Subcutaneous abdominal adipose tissue (tissue), 5 donors: ENCODE measurements around the gene RPGRIP1L.

Experiments
- H3K27ac ChIP-seq: one replicate; pipeline ENCODE4 v1.7.0; 2013; ENCODE audit warnings: low read depth, mild to moderate bottlenecking, inconsistent platforms, low read length, moderate library complexity
- H3K27me3 ChIP-seq, 5 donors: one replicate each; pipeline ENCODE4 v1.7.0; 2013; ENCODE audit warnings: low read length in 5 of 5, inconsistent platforms in 1 of 5; ENCODE audit not compliant: control insufficient read depth in 5 of 5, insufficient read depth in 4 of 5
- H3K36me3 ChIP-seq, 5 donors: one replicate each; pipeline ENCODE4 v1.7.0; 2013; ENCODE audit warnings: low read length in 5 of 5; ENCODE audit not compliant: control insufficient read depth in 5 of 5, insufficient read depth in 5 of 5
- H3K4me1 ChIP-seq, 5 donors: one replicate each; pipeline ENCODE4 v1.7.0; 2013; ENCODE audit warnings: low read length in 5 of 5, mild to moderate bottlenecking in 3 of 5, moderate library complexity in 1 of 5; ENCODE audit not compliant: control insufficient read depth in 5 of 5, insufficient read depth in 5 of 5
- H3K4me3 ChIP-seq, 5 donors: one replicate each; pipeline ENCODE4 v1.7.0; 2013; ENCODE audit warnings: low read length in 5 of 5, low read depth in 1 of 5
- H3K9ac ChIP-seq, 5 donors: one replicate each; pipeline ENCODE4 v1.7.0; 2013; ENCODE audit warnings: low read length in 5 of 5, mild to moderate bottlenecking in 4 of 5, moderate library complexity in 3 of 5
- H3K9me3 ChIP-seq, 5 donors: one replicate each; pipeline ENCODE4 v1.7.0; 2013; ENCODE audit warnings: low read length in 5 of 5; ENCODE audit not compliant: control insufficient read depth in 5 of 5
- donor health status: healthy.
- donor health status: healthy.
- donor health status: healthy.
- donor health status: healthy.
- donor health status: healthy.

RPGRIP1L gene

GRCh38 chr16:53566552-53567245 lies 137.0 kb downstream of the RPGRIP1L start:
- peaks cover under 1 to 13% (median 9%) of the 10 kb centered on the region in 5 donors for H3K9me3 ChIP-seq
- H3K36me3 ChIP-seq, result no peaks in the 10 kb centered on the region
- H3K27ac ChIP-seq, result no peak overlapping the region
- H3K4me1 ChIP-seq, result no peaks in the 10 kb centered on the region
- H3K27me3 ChIP-seq, result no peaks in the 10 kb centered on the region
- no peak overlapping the region for H3K4me3 ChIP-seq
- H3K9ac ChIP-seq, result no peak overlapping the region

GRCh38 chr16:53565296-53565863 lies 138.3 kb downstream of the RPGRIP1L start:
- H3K9ac ChIP-seq, result no peak overlapping the region
- H3K27ac ChIP-seq, result no peak overlapping the region

GRCh38 chr16:53563426-53563825 lies 140.2 kb downstream of the RPGRIP1L start:
- Histone ChIP-seq H3K9me3 (no peaks in the 10 kb centered on the region), H3K4me1 (peaks cover 0 to 5% (median 4%) of the 10 kb centered on the region in 5 donors), H3K27ac (no peak overlapping the region), H3K27me3 (no peaks in the 10 kb centered on the region), H3K4me3 (no peak overlapping the region), H3K9ac (no peak overlapping the region), H3K36me3 (no peaks in the 10 kb centered on the region)

More at GRCh38 chr16:53565296-53565863, 138.3 kb downstream of the RPGRIP1L start:
- H3K9me3 ChIP-seq, result peaks cover 0 to 2% (median 0%) of the 10 kb centered on the region in 5 donors
- no peaks in the 10 kb centered on the region for H3K27me3 ChIP-seq
- H3K4me3 ChIP-seq, result no peak overlapping the region
- no peaks in the 10 kb centered on the region for H3K36me3 ChIP-seq
- no peaks in the 10 kb centered on the region for H3K4me1 ChIP-seq

GRCh38 chr16:53561101-53561888 lies 142.4 kb downstream of the RPGRIP1L start:
- H3K4me3 ChIP-seq, result no peak overlapping the region
- no peak overlapping the region for H3K27ac ChIP-seq
- no peaks in the 10 kb centered on the region for H3K27me3 ChIP-seq
- H3K4me1 ChIP-seq, result peaks cover 0 to 5% (median 4%) of the 10 kb centered on the region in 5 donors
- H3K9ac ChIP-seq, result no peak overlapping the region
- no peaks in the 10 kb centered on the region for H3K36me3 ChIP-seq
- no peaks in the 10 kb centered on the region for H3K9me3 ChIP-seq

GRCh38 chr16:53559270-53559951 lies 144.2 kb downstream of the RPGRIP1L start:
- Histone ChIP-seq H3K9ac (no peak overlapping the region), H3K4me1 (peaks cover 0 to 5% (median 4%) of the 10 kb centered on the region in 5 donors), H3K9me3 (no peaks in the 10 kb centered on the region)

GRCh38 chr16:53558710-53559109 lies 144.9 kb downstream of the RPGRIP1L start:
- Histone ChIP-seq H3K27me3 (no peaks in the 10 kb centered on the region), H3K36me3 (no peaks in the 10 kb centered on the region), H3K27ac (no peak overlapping the region), H3K4me1 (peaks cover 0 to 5% (median 4%) of the 10 kb centered on the region in 5 donors), H3K9me3 (no peaks in the 10 kb centered on the region), H3K4me3 (no peak overlapping the region), H3K9ac (no peak overlapping the region)

More at GRCh38 chr16:53559270-53559951, 144.2 kb downstream of the RPGRIP1L start:
- H3K27me3 ChIP-seq, result no peaks in the 10 kb centered on the region
- no peaks in the 10 kb centered on the region for H3K36me3 ChIP-seq
- H3K27ac ChIP-seq, result no peak overlapping the region
- no peak overlapping the region for H3K4me3 ChIP-seq

GRCh38 chr16:53556521-53556920 lies 147.1 kb downstream of the RPGRIP1L start:
- H3K27ac ChIP-seq, result no peak overlapping the region
- no peak overlapping the region for H3K4me3 ChIP-seq
- H3K4me1 ChIP-seq, result peaks cover 0 to 5% (median 4%) of the 10 kb centered on the region in 5 donors
- H3K36me3 ChIP-seq, result no peaks in the 10 kb centered on the region
- H3K9ac ChIP-seq, result no peak overlapping the region
- H3K9me3 ChIP-seq, result no peaks in the 10 kb centered on the region
- H3K27me3 ChIP-seq, result peaks cover 0 to 2% (median 0%) of the 10 kb centered on the region in 5 donors

GRCh38 chr16:53549970-53550690 lies 153.5 kb downstream of the RPGRIP1L start:
- Histone ChIP-seq H3K27ac (no peak overlapping the region), H3K36me3 (no peaks in the 10 kb centered on the region), H3K9ac (no peak overlapping the region), H3K4me3 (no peak overlapping the region), H3K9me3 (no peaks in the 10 kb centered on the region), H3K4me1 (peaks cover 0 to 9% (median 6%) of the 10 kb centered on the region in 5 donors), H3K27me3 (peaks cover 0 to 8% (median 0%) of the 10 kb centered on the region in 5 donors)
